Activated CD8-positive, alpha-beta memory T cell treated with anti-CD3 and anti-CD28 coated beads, Interleukin-2, amount 10 ng/mL, durations not matched to agents 7 days and 5 days (primary cell): ENCODE measurements around the gene HEBP1. TPM values are rescaled to one million over a fixed set of nuclear protein-coding genes. Genes with fewer than 3 reads are reported as not detected.
"Not testable (repeated sequence)": the region's sequence is repeated elsewhere in the genome, so short reads cannot be mapped to it uniquely, and the experiment has no call there.

ENCODE experiments used
- ATAC-seq: fragments of 150-1000 bp; cut with Tn5 transposase; one replicate; pipeline ENCODE4 v1.10.0; 2021; ENCODE audit warnings: moderate library complexity
- CTCF ChIA-PET: fragments of 350-600 bp; sonication (Branson Sonifier 250); formaldehyde crosslinking; loops from one replicate; lab custom pipeline; 2021; ENCODE audit warnings: antibody characterized with exemption; lab: Charles Lee
- DNase-seq: peaks from one replicate; pipeline ENCODE4 v3.0.0-alpha.2; 2020
- H3K27ac Mint-ChIP-seq: one replicate; pipeline ENCODE4 v1.8.0; 2021; ENCODE audit warnings: mild to moderate bottlenecking, mixed read lengths
- H3K27me3 Mint-ChIP-seq: one replicate; pipeline ENCODE4 v1.8.0; 2021; ENCODE audit warnings: mixed read lengths
- H3K36me3 Mint-ChIP-seq: one replicate; pipeline ENCODE4 v1.8.0; 2021; ENCODE audit warnings: mild to moderate bottlenecking, mixed read lengths
- H3K4me1 Mint-ChIP-seq: one replicate; pipeline ENCODE4 v1.8.0; 2021; ENCODE audit warnings: mixed read lengths
- H3K4me3 Mint-ChIP-seq: one replicate; pipeline ENCODE4 v1.8.0; 2021; ENCODE audit warnings: mild to moderate bottlenecking, moderate library complexity, mixed read lengths
- H3K9me3 Mint-ChIP-seq: one replicate; pipeline ENCODE4 v1.8.0; 2022; ENCODE audit warnings: low read depth, mixed read lengths
- total RNA-seq, 2 experiments: library from RNA; stranded (reverse); gene quantifications; one replicate each; pipeline ENCODE4 v1.2.3, GENCODE V29; 2021

HEBP1 gene
- total RNA-seq = 1 to 10 TPM; 8.9 to 9.7 TPM

- peak within 1 kb of the TSS; percentile 82 for H3K4me3 Mint-ChIP-seq
- H3K4me1 Mint-ChIP-seq = peaks cover 21% of the 10 kb centered on the region
- peak within 1 kb of the TSS; percentile 72 for H3K27ac Mint-ChIP-seq
- peaks cover 27% of the 10 kb centered on the region for H3K27me3 Mint-ChIP-seq
- ATAC-seq = peak; percentile 92
- CTCF ChIA-PET = no interaction called here
- no peaks in the 10 kb centered on the region for H3K9me3 Mint-ChIP-seq
- H3K36me3 Mint-ChIP-seq = no peaks in the 10 kb centered on the region
- peak; percentile 95 for DNase-seq
Observed at GRCh38 chr12:12999959-13000615, at the start of gene HEBP1. Gene HEBP1 (minus strand): TSS chr12:13000265. CDS start chr12:13000114, 151 bp downstream.

DNA sequence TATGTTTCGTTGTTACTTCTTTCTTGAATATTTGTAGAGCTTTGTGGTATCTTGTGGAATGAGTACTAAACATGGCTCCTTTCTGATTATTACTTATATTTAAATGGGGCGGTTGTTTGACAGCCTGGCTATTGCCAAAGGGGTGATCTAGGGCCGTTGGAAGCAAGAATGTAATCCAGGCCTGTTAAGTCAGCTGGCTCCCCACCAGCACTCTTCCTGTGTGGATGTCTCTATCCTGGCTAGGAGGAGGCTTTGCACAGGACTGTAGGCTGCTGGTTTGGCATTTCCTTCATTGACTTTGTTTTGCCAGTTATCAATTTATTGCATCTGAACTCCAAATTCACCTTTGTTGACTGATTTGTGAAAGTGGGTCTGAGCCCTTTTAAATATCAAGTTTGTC, 49.8 kb upstream of the HEBP1 start:
- CTCF ChIA-PET = interaction anchor here (0.9 kb wide), 1 partner anchor 163 kb away, joined by 3 read pairs; no protein-coding TSS in a partner anchor
- Mint-ChIP-seq H3K27ac (no peak overlapping the region), H3K36me3 (peaks cover 9% of the 10 kb centered on the region), H3K4me3 (no peak overlapping the region), H3K9me3 (peaks cover 9% of the 10 kb centered on the region), H3K27me3 (no peaks in the 10 kb centered on the region), H3K4me1 (peaks cover 18% of the 10 kb centered on the region)
- DNase-seq (no peak), ATAC-seq (no peak)

DNA sequence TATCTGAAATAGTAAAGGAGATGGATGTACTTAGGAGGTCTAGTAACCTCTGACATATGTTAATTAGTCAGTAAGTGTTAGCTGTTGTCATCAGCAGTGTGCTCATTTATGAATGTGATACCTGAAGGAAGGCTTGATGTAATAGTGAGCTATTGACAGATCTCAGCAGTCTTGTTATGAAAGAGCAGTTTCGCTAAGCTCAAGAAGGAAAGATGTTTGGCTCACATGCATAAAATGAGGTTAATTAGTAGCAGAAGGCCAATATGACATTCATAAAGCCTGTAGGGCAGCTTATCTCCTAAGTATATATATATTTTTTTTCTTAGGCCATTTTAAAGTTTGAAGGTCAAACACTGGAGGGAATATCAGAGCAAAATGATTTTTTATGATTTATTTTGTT, 46.9 kb upstream of the HEBP1 start:
- DNase-seq (no peak), ATAC-seq (no peak)
- Mint-ChIP-seq H3K4me1 (peaks cover 23% of the 10 kb centered on the region), H3K36me3 (peaks cover 4% of the 10 kb centered on the region), H3K27me3 (peaks cover 14% of the 10 kb centered on the region), H3K9me3 (peaks cover 3% of the 10 kb centered on the region), H3K27ac (no peak overlapping the region), H3K4me3 (no peak overlapping the region)
- CTCF ChIA-PET = interaction anchor here (0.9 kb wide), 1 partner anchor 22 kb away, joined by 3 read pairs; no protein-coding TSS in a partner anchor

- peaks cover 4% of the 10 kb centered on the region for H3K36me3 Mint-ChIP-seq
- no peak for DNase-seq
- H3K4me3 Mint-ChIP-seq = no peak overlapping the region
- H3K9me3 Mint-ChIP-seq = peaks cover 3% of the 10 kb centered on the region
- H3K27me3 Mint-ChIP-seq = peaks cover 21% of the 10 kb centered on the region
- ATAC-seq = no peak
- CTCF ChIA-PET = interaction anchor here (0.9 to 2.6 kb wide), 4 partner anchors 23 to 316 kb away, joined by 3 to 15 read pairs (median 6); no protein-coding TSS in a partner anchor
- peaks cover 23% of the 10 kb centered on the region for H3K4me1 Mint-ChIP-seq
- no peak overlapping the region for H3K27ac Mint-ChIP-seq
Observed at GRCh38 chr12:13045816-13046215, 45.8 kb upstream of the HEBP1 start.

- H3K36me3 Mint-ChIP-seq = peaks cover 4% of the 10 kb centered on the region
- no peak for ATAC-seq
- H3K4me3 Mint-ChIP-seq = peak overlapping the region; percentile 80
- H3K27me3 Mint-ChIP-seq = peaks cover 28% of the 10 kb centered on the region
- CTCF ChIA-PET = interaction anchor here (1.0 to 2.6 kb wide), 5 partner anchors 54 to 317 kb away, joined by 3 to 15 read pairs (median 7); no protein-coding TSS in a partner anchor
- DNase-seq = no peak
- H3K27ac Mint-ChIP-seq = peak overlapping the region; percentile 11
- peaks cover 3% of the 10 kb centered on the region for H3K9me3 Mint-ChIP-seq
- H3K4me1 Mint-ChIP-seq = peaks cover 23% of the 10 kb centered on the region
Observed at GRCh38 chr12:13044906-13045299, 44.8 kb upstream of the HEBP1 start.

DNA sequence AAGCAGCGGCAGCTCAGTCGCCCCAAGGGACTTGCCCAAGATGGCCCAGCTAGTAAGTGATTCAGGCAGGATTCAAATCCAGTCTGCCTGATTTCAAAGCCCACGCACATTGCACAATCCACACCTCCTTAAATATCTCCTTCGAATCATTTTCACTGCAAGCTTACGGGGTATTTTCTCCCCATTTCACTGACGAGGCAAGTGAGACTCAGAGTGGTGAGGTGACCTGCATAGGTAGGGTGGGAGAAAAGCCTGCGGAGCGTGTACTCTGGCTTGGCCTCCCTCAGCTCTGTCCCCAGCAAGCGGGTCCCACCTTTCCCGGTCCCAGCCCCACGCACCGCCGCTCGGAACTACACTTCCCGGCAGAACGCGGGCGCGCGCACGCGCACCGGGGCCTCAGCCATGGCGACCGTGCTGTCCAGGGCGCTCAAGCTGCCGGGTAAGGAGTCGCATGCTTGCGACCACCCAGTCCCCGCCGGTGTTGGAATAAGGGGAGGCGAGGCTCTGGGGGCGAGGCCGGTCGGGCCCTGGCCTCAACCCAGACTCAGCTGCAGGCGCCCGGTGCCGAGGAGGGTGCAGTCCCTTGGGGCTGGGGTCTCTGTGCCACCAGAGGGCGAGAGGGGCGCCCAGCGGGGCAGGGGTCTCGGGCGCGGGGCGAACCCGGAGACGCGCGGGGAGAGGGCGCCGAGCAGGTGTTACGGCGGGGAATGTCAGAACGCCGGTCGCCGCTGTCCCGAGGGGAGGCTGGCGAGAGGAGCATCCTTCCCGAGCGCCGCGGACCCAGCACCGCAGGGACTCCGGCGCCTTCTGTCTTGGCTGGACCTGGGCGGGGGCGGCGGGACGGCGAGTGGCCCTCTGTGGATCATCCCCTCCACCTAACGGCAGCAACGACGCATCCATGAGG, 44.2 kb upstream of the HEBP1 start, which contains the start of gene FAM234B:
FAM234B (plus strand) TSS at position 380 of the 904 bp plus-strand sequence; CDS start at position 403, 23 bp downstream.
- H3K4me1 Mint-ChIP-seq = peaks cover 23% of the 10 kb centered on the region
- CTCF ChIA-PET = interaction anchor here (0.8 to 2.6 kb wide), 5 partner anchors 25 to 255 kb away, joined by 3 to 15 read pairs (median 3); no protein-coding TSS in a partner anchor
- DNase-seq (peak; percentile 76), ATAC-seq (peak; percentile 98)
- no peaks in the 10 kb centered on the region for H3K9me3 Mint-ChIP-seq
- peak within 1 kb of the TSS; percentile 31 for H3K27ac Mint-ChIP-seq
- H3K27me3 Mint-ChIP-seq = peaks cover 29% of the 10 kb centered on the region
- H3K36me3 Mint-ChIP-seq = peaks cover 4% of the 10 kb centered on the region
- peak within 1 kb of the TSS; percentile 80 for H3K4me3 Mint-ChIP-seq

DNA sequence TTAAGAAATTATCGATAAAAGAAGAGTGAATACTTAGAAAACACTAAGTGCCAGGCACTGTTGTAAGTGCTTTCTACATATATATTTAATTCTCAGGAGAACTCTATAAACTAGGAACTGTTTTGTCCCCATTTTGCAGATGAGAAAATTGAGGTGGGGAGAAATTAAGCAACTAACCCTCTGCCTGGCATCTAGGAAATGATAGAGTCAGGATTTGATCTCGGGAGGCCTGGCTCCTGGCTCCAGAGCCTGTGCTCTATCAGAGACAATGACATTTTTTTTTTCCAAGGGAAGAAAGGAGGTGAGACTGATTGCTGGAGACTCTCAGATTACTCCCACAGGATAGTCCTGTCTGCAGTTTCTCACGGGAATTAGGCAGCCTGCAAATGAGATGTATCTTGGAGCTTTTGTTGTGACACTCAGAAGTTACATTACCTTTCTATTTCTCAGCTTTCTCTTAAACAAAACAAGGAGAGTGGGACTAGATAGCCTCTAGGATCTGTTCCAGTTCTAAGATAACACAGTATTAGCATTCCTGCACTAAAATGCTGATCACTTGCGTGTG, 42.7 kb upstream of the HEBP1 start:
- Mint-ChIP-seq H3K36me3 (no peaks in the 10 kb centered on the region), H3K4me3 (peak overlapping the region; percentile 37)

GRCh38 chr12:13041224-13041623, 41.2 kb upstream of the HEBP1 start:
- DNase-seq (no peak), ATAC-seq (no peak)
- Mint-ChIP-seq H3K9me3 (no peaks in the 10 kb centered on the region), H3K27me3 (peaks cover 37% of the 10 kb centered on the region), H3K4me3 (no peak overlapping the region), H3K27ac (no peak overlapping the region), H3K4me1 (peaks cover 16% of the 10 kb centered on the region), H3K36me3 (no peaks in the 10 kb centered on the region)
- CTCF ChIA-PET = no interaction called here

More for the DNA sequence above, 42.7 kb upstream of the HEBP1 start:
- Mint-ChIP-seq H3K27ac (no peak overlapping the region), H3K4me1 (peaks cover 20% of the 10 kb centered on the region), H3K9me3 (no peaks in the 10 kb centered on the region), H3K27me3 (peaks cover 32% of the 10 kb centered on the region)
- ATAC-seq = no peak
- CTCF ChIA-PET = interaction anchor here (1.4 kb wide), 1 partner anchor 24 kb away, joined by 3 read pairs; no protein-coding TSS in a partner anchor
- no peak for DNase-seq

DNA sequence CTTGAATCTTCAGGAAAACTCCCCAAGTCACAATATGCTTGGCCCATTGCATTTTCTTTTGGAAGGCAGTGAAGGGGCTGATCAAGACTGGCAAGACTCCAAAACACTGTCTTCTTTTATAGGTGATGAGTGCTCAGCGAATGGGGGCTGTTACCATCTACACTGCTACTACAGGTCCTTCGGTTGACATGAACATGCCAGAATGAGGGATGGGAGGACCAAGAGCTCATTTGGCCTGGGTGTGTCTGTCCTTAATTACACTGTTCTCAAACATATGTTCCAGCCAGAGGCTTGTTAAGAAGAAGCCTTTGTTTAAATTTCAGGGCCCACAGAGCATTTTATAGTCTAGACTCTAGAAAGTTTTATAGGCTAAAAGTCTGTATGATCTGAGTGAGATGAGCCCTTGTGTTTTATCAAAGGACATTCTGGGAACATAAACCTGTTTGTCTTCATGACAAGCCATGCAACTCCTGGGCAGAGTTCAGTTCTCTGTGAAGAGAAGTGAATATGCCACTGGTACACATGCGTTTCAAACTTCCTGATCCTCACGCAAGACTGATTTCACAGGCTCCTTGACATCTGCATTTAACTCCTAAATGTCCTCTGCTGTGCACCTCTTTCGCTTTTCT, 39.4 kb upstream of the HEBP1 start:
- ATAC-seq (no peak), DNase-seq (no peak)
- Mint-ChIP-seq H3K4me1 (peaks cover 6% of the 10 kb centered on the region), H3K27me3 (peaks cover 37% of the 10 kb centered on the region), H3K4me3 (no peak overlapping the region), H3K9me3 (no peaks in the 10 kb centered on the region), H3K27ac (no peak overlapping the region), H3K36me3 (no peaks in the 10 kb centered on the region)
- CTCF ChIA-PET = no interaction called here

DNA sequence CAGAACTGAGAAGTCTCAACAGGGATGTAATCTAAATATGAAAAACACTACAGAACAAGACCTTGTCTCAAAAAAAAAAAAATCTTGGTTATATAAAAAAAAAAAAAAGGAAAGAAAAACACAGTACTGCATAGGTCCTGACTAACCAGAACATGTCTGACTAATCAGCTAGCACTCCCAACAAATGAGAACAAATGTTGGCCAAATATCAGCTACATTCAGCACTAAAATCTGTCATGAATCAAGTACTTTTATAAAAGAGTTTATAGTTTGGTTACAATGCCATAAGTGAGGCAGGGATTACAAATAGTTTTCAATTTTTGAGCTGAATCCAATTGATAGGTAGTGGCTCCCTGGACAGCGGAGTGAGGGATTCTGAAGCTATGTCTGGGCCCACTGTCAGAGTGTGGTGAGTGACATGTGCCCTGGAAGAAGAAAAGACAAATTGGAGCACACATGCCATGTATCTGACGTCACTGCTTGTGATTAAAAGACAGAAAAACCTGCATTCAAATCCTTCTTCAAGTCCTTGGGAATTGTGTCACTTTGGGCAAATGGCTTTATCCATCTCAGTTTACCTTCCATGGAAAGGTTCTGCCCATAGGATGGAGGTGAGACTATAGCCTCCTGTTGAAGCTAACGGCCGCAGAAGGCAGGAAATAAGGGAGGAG, 38.6 kb upstream of the HEBP1 start:
- Mint-ChIP-seq H3K36me3 (no peaks in the 10 kb centered on the region), H3K27me3 (peaks cover 34% of the 10 kb centered on the region), H3K4me1 (peaks cover under 1% of the 10 kb centered on the region), H3K4me3 (no peak overlapping the region), H3K27ac (no peak overlapping the region), H3K9me3 (no peaks in the 10 kb centered on the region)
- CTCF ChIA-PET = no interaction called here
- DNase-seq = no peak
- no peak for ATAC-seq

DNA sequence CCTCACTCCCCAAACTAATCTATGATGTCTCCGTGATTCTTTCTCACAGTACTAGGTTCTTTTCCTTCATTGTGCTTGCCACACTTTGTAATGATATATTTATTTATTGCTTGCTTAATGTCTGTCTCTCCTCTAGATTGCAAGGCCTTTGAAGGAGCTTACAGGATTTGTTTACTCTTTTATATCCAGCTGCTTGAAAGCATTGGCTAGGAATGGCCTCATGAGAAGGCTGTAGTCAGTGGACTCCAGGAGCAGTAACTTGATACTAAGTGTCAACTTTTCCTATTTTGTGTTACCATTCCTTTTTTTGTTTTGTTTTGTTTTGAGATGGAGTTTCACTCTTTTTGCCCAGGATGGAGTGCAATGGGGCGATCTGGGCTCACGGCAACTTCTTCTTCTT, 36.8 kb upstream of the HEBP1 start:
- no peak overlapping the region for H3K4me3 Mint-ChIP-seq
- H3K36me3 Mint-ChIP-seq = no peaks in the 10 kb centered on the region
- no peaks in the 10 kb centered on the region for H3K4me1 Mint-ChIP-seq
- CTCF ChIA-PET = no interaction called here
- DNase-seq (no peak), ATAC-seq (no peak)
- peaks cover 23% of the 10 kb centered on the region for H3K27me3 Mint-ChIP-seq
- H3K27ac Mint-ChIP-seq = no peak overlapping the region
- H3K9me3 Mint-ChIP-seq = no peaks in the 10 kb centered on the region

DNA sequence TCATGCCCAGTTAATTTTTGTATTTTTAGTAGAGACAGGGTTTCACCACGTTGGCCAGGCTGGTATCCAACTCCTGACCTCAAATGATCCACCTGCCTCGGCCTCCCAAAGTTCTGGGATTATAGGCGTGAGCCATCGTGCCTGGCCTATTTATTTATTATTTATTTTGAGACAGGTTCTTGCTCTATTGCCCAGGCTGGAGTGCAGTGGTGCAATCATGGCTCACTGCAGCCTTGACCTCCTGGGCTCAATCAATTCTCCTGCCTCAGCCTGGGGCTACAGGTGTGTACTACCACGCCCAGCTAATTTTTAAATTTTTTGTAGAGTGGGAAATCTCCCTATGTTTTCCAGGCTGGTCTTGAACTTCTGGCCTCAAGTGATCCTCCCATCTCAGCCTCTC, 35.3 kb upstream of the HEBP1 start:
- H3K36me3 Mint-ChIP-seq, H3K9me3 Mint-ChIP-seq, H3K4me3 Mint-ChIP-seq, ATAC-seq, DNase-seq, H3K27ac Mint-ChIP-seq, H3K4me1 Mint-ChIP-seq: not testable (repeated sequence)
- H3K27me3 Mint-ChIP-seq = peaks cover 11% of the 10 kb centered on the region
- CTCF ChIA-PET = interaction anchor here (0.6 to 1.7 kb wide), 4 partner anchors 13 to 207 kb away, joined by 3 read pairs; no protein-coding TSS in a partner anchor
